Stimulated activated CD8-positive, alpha-beta memory T cell treated with anti-CD3 and anti-CD28 coated beads, Interleukin-2, amount 100 ng/mL, for 1 hour (primary cell): Measurements from ENCODE around the gene POLQ.
"Not testable (repeated sequence)": the region's sequence is repeated elsewhere in the genome, so short reads cannot be mapped to it uniquely, and the experiment has no call there.

Experiments
- DNase-seq, 2 donors: peaks; one replicate each; pipeline ENCODE4 v3.0.0-alpha.2; 2020; ENCODE audit warnings: low read depth in 2 of 2

Gene POLQ

GRCh38 chr3:121545574-121546455, at the start of gene POLQ:
POLQ (minus strand) TSS chr3:121545988; CDS start chr3:121545877, 111 bp downstream.
- DNase-seq = peak; percentile 72 to 74

GRCh38 chr3:121594850-121595249, 49.1 kb upstream of the POLQ start:
- no peak for DNase-seq

DNA sequence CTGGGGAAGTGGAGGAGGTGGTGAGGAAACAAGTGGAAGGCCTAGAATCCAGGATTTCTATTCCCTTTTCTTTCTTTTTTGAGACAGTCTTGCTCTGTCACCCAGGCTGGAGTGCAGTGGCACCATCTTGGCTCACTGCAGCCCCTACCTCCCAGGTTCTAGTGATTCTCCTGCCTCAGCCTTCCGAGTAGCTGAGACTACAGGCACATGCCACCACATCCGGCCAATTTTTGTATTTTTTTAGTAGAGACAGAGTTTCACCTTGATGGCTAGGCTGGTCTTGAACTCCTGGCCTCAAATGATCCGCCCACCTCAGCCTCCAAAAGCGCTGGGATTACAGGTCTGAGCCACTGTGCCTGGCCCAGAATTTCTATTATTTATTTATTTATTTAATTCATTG, 48.0 kb upstream of the POLQ start:
- not testable (repeated sequence) for DNase-seq

DNA sequence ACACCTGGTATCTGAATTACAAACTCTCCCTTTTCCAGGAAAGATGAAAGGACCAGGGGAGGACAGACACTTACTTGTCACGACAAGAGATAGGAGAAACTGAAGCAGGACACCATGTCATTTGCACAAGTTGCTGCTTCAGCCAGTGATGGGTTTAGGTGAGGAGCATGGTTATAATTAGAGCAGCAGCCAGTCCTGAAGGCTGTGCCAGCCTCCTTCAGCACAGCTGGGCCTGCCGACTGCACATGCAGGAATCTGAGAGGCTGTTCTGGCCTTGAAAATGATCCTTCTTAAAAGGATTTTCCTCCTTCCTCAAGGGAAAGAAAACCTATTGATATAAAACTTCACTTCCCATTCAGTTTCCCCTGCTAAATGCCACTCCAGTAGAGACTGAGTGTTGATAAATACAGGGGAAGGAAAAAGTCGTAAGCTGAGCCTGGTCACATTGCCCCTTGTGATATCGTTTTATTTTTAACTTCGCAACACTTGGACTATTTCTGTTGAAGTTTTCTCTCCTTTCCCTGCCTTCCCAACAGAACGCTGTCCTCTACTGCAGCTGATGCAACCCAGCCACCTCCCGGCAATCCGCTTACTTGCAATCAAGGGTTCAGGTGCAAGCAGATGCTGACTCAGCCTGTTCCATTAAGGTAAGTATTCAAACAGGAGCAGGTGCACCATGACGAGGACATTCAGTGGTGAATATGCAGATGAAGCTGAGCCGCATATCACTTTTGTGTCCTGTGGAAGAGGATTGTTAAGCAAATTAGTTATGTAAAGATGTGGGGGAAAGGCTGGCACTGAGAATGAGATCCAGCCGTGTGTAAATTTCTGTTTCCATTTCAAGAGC, 47.3 kb upstream of the POLQ start, which contains the start of gene FBXO40:
TSS of gene FBXO40 (plus strand) at position 524 of the 847 bp plus-strand sequence. CDS start 27,197 bp downstream, outside the sequence.
- DNase-seq = no peak

- no peak for DNase-seq
Observed at GRCh38 chr3:121584418-121584817, 38.6 kb upstream of the POLQ start.

DNA sequence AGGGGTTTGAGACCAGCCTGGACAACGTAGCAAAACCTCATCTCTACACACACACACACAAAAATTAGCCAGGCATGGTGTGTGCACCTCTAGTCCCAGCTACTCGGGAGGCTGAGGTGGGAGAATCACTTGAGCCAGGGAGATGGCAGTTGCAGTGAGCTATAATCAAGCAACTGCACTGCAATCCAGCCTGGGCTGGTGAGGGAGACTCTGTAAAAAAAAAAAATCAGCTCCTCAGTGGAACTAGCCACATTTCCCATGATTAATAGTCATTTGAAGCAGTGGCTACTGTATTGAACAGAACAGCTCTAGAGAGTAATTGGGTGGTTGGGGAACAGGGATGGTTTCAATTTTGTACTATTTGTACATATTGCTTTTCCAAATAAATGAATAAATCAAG, 35.9 kb upstream of the POLQ start:
- DNase-seq = no peak

- no peak for DNase-seq
Observed at GRCh38 chr3:121574449-121574848, 28.7 kb upstream of the POLQ start.

GRCh38 chr3:121567649-121568048, 21.9 kb upstream of the POLQ start, which contains the start of gene ARGFX:
ARGFX (plus strand) TSS chr3:121567949; CDS start chr3:121570714, 2,765 bp downstream.
- DNase-seq = no peak

GRCh38 chr3:121566773-121567172, 21.0 kb upstream of the POLQ start:
- DNase-seq = no peak

- no peak for DNase-seq
Observed at GRCh38 chr3:121562148-121562547, 16.4 kb upstream of the POLQ start.

DNA sequence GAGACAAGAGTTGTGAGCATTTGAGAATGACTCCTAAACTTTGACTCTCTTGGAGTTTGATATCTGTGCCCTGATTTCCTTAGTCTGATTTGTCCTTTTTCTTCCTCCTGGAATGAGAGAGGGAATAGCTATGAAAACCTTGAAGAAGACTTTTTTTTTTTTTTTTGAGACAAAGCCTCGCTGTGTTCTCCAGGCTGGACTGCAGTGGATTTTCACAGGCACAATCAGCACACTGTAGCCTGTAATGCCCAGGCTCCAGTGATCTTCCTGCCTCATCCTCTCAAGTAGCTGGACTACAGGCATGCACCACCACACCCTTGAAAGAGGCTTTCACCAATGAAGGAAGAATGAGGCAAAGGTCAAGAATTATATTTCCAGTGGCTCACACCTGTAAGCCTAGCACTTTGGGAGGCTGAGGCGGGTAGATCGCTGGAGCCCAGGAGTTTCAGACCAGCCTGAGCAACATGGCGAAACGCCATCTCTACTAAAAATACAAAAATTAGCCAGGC, 11.7 kb upstream of the POLQ start:
- DNase-seq = no peak

DNA sequence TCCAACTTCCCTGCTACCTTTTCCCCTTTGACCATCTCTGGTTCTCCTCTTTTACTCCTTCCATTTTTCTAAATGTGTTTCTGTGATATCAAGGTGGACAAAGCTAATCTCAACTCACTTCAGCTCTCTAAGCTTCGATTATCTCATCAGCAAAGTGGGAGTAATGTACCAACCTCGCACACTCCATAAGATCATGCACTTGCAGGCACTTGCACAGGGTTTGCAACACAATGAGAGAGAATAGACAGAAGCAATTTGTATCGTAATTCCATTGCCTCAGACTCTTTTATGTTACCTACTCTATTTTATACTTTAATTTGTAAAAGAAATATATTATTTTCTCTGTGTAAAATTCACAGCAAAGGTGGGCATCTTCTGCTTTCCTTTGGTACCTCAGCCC, 7.0 kb upstream of the POLQ start:
- DNase-seq = no peak

- DNase-seq = no peak
Observed at GRCh38 chr3:121552379-121552778, 6.6 kb upstream of the POLQ start.

DNA sequence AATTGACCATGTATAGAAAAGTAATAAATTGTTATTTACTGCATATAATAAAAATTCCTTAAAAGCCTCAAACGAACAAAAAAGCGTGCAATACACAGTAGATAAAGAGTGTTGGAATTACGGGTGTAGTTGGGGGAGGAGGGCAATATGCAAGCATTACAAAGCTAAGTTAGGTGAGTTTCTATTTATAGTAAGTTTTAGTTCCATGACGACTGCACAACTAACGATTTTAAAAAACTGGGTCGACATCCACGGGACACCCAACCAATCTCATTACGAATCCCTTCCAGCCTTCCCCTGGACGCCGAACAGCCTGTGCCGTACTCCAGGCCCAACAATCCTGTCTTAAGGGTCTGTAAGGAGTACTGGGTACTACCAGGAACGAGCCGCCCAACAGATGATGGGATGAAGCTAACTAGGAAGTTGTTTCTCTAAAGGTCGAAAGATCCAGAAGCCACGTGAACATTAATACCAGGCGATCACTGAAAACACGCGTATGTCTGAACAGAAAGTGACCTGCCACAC, 677 bp downstream of the POLQ start:
- DNase-seq = no peak

DNA sequence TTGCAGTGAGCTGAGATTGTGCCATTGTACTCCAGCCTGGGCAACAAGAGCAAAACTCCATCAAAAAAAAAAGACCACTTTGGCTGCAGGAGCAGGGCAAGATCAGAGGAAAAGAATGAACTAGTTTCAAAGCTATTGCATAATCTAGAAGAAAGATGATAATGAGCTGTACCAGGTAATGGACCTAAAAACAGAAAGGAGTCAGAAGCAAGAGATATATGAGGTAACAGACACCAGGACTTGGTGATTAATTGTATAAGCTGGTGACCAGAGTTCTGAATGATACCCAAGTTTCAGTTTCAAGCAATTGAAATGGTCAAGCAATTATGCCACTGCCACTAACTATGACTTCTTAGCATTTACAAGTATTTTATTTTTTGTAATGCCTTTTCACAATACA, 2.9 kb downstream of the POLQ start:
- DNase-seq = no peak

- no peak for DNase-seq
Observed at GRCh38 chr3:121531269-121531668, 14.5 kb downstream of the POLQ start.

- no peak for DNase-seq
Observed at GRCh38 chr3:121529308-121529707, 16.5 kb downstream of the POLQ start.

- DNase-seq = no peak
Observed at GRCh38 chr3:121520510-121520909, 25.3 kb downstream of the POLQ start.

DNA sequence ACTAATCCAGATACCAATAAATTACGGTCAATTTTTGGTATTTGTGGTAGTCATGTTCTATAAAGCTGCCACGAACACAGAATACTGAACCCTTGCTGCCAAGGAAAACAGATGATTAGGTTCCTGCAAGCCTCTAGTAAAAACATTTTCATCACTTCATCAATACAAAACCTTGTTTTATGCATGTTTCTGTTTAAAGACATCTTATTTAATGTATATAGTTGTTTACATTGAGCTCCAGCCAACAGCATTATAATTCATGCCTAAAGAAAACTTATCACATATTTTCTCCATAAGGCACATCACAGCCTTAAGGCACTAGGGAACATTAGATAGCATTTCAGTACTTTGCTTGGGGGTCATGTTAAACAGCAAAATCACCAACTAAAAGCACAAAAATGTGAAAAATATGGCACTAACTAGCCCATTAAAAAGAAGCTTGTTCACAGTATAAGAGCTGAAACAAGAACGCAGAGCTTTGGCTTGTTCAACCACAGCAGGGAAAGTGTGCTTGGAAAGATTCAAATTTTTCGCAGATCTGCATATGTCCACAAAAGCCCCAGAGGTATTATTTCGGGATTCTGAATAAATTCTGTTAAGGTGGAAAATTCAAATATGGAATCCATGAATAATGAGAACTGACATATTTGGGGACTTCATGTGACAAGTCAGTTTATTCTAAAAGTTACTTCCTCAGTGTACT, 27.7 kb downstream of the POLQ start:
- no peak for DNase-seq

DNA sequence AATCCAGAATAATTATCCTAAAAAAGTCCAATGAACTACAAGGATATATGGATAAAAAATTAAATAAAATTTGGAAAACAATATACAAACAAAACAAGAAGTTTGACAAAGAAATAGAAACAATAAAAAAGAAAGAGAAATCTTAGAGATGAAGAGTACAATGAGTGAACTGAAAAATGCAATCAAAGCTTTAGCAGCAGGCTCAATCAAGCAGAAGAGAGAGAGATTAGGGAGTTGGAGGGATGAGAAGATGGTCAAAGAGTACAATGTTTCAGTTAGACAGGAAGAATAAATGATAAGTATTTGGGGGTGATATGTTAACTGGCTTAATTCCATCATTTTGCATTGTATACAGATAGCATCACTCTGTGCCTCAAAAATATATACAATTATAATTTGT, 29.9 kb downstream of the POLQ start:
- DNase-seq = no peak

- DNase-seq = no peak
Observed at GRCh38 chr3:121515313-121515712, 30.5 kb downstream of the POLQ start.
